Measurements from ENCODE around the gene ARPC5. TPM values are rescaled to one million over a fixed set of nuclear protein-coding genes. Genes with fewer than 3 reads are reported as not detected.
A peak's percentile ranks its signal among the peaks of the same experiment; 100 is the strongest.
"Not testable (repeated sequence)": the region's sequence is repeated elsewhere in the genome, so short reads cannot be mapped to it uniquely, and the experiment has no call there.

Gene ARPC5
- total RNA-seq, 1 donor from 2014 or later = 27.1 TPM

DNA sequence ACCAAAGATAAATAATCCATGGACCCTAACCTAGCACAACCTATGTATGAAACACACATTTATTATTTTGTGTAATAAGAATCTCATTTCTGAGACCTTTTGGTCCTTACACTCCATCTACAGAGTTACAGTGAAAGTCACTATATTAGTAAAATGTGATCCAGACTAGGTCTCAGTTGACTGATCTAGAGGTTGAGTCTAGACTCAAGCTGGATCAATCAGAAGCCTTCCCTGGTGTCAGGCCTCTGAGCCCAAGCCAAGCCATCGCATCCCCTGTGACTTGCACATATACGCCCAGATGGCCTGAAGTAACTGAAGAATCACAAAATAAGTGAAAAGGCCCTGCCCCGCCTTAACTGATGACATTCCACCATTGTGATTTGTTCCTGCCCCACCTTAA is 22.6 kb downstream of the ARPC5 start:
- DNase-seq (ENCODE audit: low spot score); ATAC-seq: not testable (repeated sequence)

DNA sequence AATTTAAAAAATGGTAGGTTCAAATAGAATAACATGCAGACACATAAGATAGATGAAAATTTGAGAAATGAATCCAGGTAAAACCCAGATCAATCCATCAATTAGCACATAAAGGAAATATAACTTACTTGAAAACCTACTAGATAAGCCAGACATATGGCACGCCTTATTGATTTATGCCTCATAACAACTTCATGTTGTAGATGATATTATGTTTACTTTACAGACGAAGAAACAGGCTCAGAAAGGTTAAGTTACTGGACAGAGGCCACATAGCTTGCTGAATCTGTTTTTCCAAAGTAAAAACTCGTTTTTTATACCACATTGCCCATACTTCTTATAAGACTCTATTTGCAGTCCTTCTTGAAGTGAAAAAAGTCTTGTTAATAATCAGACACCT is 23.2 kb downstream of the ARPC5 start:
- ATAC-seq (no peak), DNase-seq (ENCODE audit: low spot score) (no peak)

DNA sequence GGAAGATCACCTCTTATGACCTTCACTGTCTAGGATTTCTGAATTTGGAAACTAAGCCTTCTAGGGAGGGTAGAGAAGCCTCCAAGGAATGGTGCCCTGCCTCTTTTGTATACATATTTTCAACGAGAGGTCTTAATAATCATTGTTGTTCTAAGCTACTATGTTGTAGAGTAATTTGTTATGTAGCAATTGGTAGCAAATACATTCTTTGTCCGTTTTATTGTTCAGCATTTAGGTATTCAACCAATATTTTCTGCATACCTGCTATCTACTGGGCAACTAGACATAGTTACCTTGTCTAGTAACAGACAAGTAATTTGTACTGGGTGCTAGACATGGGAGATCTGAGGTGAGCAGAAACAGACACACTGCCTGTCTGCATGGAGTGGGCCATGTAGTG is 24.6 kb downstream of the ARPC5 start:
- no peak for ATAC-seq
- DNase-seq (ENCODE audit: low spot score) = no peak

DNA sequence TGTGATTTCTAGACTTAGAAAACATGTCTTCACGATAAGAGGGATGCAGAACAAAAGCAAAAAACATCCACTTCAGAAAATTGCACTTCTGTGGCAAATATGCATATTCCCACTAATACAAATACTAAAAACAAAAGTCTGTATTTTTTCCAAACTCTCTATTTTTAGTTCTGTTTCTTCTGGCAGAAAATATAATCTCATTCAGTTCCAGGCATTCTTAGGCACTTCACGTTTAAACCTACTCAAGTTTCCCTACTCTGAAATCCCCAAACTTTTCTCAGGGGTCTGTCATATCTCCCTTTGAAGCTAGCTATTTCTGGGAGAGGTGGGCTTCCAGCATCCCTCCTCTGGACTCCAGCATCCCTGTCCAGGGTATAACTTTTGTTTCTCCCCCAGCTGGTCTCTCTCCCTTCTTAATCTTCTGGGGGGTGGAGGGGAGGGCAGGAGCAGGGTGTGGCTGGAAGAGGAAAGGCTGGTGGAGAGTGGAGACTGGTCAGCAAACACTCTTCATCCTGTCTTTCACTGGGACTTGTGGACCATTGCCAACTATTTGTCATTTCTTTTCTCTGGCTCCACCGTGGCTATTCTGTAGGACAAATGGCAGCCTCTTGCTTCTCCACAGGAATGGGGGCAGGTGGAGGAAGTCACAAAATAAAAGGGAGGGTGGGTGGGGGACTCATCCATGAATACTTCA is 25.7 kb downstream of the ARPC5 start:
- ATAC-seq = no peak
- DNase-seq (ENCODE audit: low spot score) = no peak

DNA sequence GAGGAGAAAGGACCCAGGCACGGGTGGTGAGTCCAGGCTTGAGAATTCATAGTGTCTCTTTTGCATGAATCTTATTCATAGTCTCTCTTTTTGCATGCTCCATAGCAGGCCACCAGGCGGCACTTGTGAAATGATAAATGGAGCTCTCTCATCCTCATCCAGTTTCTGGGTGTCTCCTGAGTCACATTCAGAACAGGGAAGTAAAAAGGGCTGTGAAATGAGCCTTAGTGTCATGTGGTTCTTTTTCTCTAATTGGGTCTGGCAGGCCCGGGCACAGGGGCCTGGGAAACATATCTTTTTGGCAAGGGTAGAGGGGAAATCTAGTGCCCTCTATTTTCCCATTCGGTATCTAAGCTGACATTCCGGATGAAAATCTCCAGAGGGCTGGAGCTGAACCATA is 26.3 kb downstream of the ARPC5 start:
- ATAC-seq (peak; percentile 68), DNase-seq (ENCODE audit: low spot score) (no peak)

DNA sequence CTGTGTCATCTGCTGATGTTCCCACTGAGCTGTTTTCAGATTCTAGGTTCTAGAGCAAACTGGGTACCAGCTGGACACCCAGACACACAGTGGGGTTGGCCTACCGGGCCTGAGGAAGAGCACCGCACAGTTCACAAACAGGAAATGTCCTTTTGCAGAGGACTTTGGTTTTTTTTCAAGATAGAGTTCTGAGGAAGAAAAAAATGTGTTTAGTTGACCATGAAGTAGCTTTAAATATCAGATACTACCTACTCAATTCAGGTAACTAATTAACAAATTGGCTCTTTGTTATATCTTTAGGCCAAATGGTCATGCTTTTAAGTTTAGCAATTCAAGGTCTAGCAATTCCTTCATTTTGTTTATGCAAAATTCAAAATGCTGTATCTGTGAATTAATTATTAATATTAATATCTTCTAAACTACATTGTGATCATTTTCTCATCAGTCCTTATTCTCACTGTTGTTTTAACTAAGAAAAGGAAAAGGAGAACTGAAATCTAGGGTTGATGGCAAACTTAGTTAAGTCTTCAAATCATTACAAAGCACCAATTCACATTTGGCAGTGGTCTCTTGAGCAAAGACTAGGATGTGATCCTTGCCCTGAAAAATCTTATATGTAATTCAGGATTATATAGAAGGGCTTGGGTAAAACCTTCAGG is 28.1 kb downstream of the ARPC5 start:
- no peak for ATAC-seq
- DNase-seq (ENCODE audit: low spot score) = no peak

DNA sequence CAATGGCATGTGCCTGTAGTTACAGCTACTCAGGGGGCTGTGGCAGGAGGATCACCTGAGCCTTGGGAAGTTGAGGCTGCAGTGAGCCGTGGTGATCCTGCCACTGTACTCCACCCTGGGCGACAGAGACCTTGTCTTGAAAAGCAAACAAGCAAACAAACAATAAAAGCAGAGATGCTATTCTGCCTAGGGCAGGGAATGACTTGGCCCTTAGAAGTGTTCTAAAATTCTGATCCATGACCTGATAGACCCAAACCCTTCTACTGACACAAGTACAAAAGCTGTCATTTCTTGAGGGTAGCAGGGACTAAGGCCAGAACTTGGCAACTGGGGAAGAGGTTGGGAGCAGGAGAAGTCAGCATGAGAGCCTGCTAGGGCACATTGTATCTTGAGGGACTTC is 29.7 kb downstream of the ARPC5 start:
- ATAC-seq = no peak
- DNase-seq (ENCODE audit: low spot score) = no peak

DNA sequence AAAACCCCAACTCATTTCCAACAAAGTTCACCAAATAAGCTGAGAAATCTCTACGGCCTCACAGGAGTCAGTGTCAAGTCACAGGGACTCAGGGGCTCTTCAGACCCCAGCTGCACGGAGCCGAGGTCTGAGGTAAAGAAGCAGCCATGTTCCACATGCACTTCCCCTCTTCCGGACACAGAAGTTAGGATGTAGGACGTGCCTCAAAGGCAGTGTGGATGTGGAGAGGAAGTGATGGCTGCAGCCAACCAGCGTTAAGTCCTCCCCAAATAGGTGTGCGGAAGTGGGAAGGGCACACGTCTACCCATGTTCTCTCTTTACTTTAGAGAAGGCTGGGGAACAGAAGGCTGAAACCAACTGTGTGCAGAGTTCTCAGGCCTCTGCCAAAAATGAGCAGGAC is 30.8 kb downstream of the ARPC5 start:
- no peak for DNase-seq (ENCODE audit: low spot score)
- peak; percentile 18 for ATAC-seq

DNA sequence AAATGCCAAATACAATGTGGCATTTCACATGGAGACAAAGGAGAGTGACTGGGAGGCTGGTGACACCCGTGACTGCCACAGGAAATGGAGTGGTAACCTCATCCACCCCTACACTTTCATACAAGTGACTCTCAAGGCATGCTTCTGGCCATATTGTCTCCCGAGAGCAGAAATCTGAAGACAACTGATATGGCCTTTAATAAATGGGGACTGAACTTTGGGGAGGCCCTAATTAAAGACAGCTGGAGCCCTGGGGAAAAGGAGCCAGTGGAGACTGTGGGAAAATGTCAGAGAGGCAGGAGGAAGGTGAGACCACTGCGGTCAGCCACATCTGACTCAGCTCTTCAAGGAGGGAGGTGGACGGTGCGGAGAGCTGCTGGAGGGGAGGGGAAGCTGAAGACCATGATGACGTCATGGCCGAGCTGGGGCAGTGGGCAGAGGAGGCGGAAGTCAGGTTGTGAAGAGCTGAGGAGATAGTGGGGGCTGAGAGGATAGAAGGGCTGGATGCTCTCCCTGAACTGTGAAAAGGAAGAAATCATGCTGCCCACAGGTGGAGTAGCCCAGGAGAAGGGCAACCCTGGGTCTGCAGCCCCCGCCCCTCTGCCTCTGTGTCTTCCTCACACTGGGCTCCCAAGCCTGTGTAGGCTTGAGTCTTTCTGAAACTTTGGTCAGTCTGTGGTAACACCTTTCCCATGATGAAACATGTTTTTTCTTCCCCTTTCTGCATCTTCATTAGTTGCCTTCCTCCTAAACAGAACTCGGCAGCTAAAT is 31.4 kb downstream of the ARPC5 start:
- ATAC-seq (peak; percentile 14), DNase-seq (ENCODE audit: low spot score) (no peak)

DNA sequence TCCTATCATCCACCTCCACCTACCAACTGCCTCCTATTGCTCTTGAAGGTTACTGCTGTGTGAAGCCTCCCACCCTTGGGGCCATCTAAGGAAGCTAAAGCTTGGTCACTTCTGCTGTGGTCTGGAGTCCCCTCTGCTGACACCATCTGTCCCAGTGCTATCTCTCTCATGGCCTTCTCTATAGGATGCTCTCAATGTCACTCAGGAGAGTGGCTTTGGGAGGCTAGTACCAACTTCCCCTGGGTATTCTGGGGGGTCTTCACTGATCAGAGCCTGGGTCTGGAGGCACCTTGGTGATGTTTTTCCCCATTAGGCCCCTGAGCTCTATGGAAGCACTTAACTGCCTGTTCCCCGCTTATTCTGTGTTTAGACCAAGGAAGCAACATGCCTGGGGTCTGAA is 33.1 kb downstream of the ARPC5 start:
- ATAC-seq = no peak
- no peak for DNase-seq (ENCODE audit: low spot score)

DNA sequence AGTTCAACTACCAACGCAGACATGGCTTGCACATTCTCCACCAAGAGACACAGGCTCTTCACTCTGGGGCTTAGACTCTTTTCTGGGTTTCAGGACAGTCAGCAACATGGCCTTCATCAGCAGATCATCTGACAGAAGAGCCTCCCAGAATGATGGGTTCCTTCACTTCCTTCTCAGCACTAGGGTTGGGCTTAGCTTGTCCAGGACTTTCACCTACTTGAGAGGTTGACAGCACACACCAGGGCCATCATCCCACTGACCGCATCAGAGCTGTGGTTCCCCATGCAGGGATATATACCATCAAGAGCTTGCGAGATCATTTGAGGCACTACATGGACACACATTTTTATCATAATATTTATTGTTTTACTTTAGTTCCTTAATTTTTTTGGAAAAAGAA is 34.9 kb downstream of the ARPC5 start:
- DNase-seq (ENCODE audit: low spot score) = no peak
- no peak for ATAC-seq

DNA sequence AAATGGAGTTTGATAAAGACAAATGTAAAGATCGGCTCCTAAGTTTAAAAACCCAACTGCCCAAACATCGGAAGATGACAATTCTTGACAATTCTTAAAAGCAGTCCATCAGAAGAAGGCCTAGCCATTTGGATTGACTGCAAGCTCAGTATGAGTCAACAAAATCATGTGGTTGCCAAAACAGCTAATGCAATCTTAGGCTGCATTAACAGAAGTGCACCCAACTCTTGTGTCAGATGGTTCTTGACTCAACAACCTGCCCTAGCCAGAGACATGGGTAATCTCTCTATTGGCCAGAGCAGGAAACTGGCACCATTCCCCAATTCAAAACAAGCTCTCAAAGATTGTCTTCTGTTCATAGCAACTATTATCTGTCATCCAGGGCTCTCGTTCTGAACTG is 35.4 kb downstream of the ARPC5 start:
- no peak for DNase-seq (ENCODE audit: low spot score)
- ATAC-seq = peak; percentile 70

DNA sequence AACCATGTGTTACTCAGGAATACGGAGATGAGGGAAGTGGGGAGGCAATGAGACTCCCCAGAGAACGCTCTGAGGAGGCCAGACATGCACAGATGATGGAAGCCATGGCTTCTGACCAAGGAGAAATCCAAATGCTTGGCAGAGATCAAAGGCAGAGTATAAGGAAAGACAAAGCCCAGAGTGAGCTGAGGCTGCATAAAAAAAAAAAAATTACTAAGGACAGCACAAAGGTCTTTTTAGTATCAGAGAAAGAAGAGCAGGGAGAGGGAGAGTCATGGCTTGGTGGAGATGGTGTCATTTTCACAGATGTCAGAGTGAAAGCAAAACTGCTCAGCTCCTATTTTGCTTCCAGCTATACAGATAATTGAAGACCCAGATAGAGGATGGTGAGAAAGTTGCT is 37.2 kb downstream of the ARPC5 start:
- no peak for ATAC-seq
- DNase-seq (ENCODE audit: low spot score) = no peak

DNA sequence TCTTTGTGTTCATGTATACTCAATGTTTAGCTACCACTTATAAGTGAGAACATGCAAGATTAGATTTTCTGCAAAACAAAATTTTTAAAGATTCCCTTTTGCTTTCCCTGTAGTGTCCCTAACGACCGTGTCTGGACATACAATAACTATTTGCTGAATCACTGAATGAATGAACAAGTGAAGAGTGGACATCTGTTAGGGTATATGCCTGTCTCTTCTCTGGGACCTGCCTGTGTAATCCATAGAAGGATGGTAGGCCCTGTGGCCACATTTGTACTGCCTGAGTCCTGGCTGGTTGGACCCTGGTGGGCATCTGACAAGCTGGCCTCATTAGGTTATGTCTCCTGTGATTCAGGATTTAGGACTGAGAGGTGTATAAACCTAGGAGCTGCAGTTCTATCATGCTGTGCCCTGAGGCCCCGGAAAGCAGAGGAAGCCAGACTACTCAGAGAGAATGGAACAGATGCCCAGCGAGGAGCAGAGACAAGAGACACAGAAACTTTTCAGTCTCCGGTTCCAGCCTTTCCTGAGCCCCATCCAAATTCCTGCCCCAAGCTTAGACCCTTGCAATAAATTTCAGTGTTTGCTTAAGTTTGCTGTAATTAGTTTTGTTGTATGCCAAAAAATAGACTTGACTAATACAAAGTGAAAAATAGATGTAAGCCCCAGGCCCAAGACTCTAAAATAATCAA is 37.8 kb downstream of the ARPC5 start:
- DNase-seq (ENCODE audit: low spot score) = no peak

DNA sequence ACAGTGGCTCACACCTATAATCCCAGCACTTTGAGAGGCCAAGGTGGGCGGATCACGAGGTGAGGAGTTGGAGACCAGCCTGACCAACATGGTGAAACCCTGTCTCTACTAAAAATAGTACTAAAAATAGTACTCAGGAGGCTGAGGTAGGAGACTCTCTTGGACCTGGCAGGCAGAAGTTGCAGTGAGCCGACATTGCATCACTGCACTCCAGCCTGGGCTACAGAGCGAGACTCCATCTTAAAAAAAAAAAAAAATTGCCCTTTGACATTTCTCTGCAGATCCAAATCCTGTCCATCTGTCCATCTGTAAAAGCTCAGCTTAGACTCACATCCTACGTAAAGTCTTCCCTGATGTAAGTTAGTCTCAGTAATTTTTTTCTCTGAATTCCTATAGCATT is 39.1 kb downstream of the ARPC5 start:
- DNase-seq (ENCODE audit: low spot score) = no peak
- no peak for ATAC-seq

More for the DNA sequence above, 37.8 kb downstream of the ARPC5 start:
- ATAC-seq = no peak

DNA sequence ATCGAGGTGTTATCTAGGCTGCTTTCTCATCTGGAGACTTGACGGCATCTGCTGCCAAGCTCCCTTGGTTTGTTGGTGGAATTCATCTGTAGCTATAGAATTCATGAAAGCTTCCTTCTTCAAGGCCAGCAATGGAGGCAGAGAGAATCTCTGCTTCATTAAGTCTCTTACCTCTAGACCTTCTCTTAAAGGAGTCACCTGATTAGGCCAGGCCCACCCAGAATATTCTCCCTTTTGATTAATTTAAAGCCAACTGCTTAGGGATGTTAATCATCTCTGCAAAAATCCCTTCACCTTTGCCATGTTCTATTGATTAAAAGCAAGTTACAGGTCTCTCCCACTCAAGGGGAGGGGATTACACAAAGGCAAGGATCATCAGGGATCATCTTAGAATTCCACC is 40.0 kb downstream of the ARPC5 start:
- DNase-seq (ENCODE audit: low spot score) = no peak

DNA sequence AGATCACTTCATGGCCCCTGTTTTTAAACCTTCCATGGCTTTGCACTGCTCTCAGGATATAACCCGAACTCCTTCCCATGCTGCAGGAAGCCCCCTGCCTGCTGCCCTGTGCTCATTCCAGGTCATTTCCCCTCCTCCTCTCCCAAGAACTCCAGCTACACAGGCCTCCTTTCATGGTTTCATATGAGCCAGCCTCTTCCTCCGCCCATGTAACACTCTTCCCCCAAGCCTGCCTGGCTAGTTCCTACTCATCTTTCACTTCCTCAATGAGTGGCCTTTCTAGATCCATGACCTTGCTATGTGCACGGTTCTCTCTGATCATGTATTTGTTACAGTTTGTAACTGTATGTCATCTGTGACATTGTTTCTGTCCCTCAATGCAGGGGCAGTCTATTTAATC is 42.2 kb downstream of the ARPC5 start:
- ATAC-seq = peak; percentile 42
- DNase-seq (ENCODE audit: low spot score) = no peak

More for the DNA sequence above, 40.0 kb downstream of the ARPC5 start:
- ATAC-seq = no peak

DNA sequence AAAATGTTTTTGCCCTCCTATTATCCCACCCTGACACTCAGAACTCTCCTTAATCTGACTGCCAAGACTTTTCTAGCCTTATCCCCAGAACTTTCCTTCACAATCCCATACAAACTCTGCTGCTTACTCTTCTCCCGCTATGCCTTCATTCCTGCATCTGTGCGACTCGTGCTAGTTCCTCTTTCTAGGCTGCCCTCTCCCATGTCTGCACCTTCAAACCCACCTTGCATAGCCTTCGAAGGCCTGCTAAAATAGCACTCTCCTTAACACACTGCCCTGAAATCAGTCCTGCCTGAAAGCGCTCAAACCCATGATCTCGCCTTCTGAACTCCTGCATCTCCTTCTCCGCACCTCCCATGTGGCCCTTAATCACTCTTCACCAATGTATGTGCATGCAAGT is 42.9 kb downstream of the ARPC5 start:
- ATAC-seq (no peak), DNase-seq (ENCODE audit: low spot score) (no peak)

DNA sequence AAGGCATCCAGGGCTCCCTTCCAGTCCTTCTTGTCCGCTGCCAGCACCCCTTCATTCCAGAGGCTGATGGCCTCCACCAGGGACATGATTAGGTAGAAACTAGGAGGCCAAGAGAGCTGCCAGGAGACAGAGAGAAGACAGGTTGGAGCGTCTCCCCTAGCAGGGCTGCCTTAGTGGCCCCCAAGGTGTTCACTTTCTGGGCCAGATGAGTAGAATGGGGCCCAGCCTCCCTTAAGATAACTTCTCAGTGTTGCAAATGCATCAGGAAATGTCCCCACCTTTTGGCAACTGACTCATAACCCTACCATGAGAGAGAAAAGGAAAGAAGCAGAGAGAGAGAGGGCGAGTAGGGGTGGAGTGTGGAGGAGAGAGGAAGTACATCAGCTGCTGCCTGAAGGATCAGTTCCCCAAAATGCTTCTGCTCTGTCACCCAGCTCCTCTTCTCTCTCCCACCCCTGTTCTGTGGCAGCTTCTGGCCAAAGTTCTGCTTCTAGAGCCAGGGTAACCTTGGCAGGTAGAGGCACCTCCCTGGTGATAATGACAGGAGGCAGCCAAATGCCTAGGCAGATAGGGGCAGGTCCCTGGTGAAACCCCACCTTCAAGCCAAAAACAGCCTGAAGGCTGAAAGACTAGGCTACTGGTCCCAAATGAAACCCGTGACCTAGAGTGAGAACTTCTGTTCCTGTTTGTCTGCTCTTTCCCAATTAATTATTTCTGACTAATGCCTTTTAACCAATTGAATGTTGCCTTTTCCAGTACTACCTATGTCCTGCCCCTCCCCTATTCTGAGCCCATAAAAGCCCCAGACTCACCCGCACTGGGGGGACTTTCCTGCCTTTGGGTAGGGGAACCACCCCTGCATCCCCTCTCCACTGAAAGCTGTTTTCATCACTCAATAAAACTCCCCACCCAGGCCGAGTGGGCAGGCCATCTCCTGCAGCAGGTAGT is 45.1 kb downstream of the ARPC5 start, which contains the start of gene NCF2:
NCF2 (minus strand) TSS at position 216 of the 948 bp plus-strand sequence; CDS start at position 86, 130 bp downstream.
- DNase-seq (ENCODE audit: low spot score) (no peak), ATAC-seq (peak; percentile 67)

DNA sequence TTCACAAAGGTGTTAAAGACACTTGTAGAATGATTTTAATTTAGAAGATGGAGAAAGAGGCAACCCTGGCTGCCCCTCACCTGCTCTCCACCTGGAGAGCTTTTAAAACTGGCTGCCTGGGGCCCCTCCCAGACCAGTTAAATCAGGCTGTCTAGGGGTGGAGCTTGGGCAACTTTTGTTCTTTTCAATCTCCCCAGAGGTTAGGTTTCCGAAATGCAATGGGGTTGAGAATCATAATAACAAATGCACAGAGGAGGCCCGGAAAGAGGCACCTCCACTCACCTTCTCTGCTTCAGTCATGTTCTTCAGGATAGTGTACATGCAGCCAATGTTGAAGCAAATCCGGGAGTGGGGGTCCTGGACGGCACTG is 45.7 kb downstream of the ARPC5 start:
- no peak for ATAC-seq
- DNase-seq (ENCODE audit: low spot score) = no peak

Data from left lobe of liver (tissue), 2 donors.